HG03045 (cell line): ENCODE measurements around the gene LMX1A.

Experiments
- ATAC-seq: cut with Tn5 transposase; IDR thresholded peaks from one replicate; pipeline ENCODE4 v1.9.1; 2021; ENCODE audit warnings: mild to moderate bottlenecking, moderate library complexity; ENCODE audit not compliant: unreplicated experiment

Gene LMX1A

DNA sequence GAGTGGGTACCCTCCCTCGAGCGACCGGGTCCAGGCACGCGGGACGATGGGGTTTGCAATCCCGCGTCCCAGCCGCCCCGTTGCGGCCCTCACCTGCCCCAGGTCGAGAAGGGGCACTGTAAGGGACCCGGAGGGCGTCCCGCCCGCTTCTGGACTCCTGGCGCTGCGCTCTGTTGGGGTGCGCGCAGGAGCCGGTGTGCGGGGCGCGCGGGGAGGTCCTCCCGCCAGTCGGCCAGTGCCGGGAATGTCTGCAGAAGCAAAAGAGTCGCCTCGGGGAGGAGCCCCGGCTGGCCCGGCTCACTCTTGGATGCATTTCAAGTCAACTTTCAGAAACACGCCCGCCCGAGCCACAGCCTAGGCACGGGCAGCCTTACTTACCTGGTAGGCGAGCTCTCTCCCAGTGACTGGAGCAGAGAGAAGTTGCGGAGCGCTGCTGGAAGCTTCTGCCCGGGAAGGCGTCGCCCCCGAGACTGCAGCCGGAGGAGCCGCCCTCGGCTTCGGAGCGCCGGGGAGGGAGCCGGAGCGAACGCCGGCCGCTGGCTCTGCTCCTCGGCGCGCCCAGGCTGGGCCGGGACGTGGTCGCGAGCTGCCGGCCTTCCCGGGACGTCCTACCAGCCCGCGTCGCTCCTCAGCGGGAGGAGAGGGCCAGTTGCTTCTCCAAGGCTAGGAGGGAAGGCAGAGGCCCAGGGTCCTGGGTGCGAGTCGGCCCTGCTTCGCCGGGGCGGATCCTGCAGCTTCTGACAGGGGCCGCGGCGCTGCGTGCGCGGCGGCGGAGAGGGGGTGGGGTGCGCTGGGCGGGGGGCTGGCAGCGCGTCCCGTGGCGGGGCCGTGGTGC is at the start of gene LMX1A:
LMX1A (minus strand) TSS at position 739 of the 835 bp plus-strand sequence. CDS start 1,156 bp downstream, outside the sequence.
- ATAC-seq: no peak

DNA sequence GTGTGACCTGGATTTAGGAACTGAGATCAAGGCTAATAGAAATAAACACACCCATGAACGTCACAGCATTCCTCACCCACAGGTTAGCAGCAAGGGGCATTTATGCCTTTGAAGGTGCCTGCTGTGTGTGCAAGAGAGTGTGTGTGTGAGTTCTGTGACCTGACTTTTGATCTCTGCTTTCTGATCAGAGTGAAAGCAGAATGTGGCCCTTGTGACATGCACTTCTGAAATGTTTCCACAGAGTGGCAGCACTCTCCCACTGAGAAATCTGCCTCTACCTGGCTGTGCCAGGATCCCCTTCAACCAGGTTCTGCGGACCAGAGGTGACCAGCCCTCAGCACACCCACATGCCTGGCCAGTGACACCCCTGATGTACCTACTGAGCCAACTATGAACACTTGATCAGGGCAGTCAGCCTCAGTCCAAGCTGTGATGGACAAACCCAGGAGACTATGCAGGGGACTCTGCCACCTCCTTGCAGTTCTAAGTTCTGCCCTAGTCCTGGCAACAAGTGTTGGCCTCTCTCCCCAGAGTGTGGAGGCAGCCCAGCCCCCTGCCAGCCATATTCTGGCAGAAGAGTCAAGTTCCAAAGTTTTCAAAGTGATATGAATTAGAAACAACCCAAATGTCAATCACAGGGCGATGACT is 47.4 kb upstream of the LMX1A start:
- no peak for ATAC-seq

DNA sequence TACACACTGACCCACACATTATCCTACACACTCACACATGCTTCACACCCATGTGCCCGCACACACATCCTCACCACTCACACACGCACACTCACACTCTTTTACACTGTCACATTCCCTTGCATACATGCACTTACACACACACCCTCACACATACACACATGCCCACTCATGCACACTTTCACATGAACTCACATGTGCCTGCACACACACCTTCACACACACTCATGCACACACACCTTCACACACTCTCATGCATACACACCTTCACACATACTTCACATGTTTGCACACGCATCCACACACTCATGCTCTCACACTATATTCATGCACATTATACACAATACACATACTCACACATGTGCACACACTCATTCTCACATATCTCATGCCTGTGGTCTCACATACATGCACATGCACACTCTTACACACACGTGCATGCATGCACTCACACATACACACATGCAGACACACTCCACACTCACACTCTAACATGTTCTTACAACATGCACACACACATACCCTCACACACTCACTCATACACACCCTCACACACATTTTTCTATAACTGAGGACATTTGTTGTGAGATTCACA is 46.1 kb upstream of the LMX1A start:
- ATAC-seq: no peak

DNA sequence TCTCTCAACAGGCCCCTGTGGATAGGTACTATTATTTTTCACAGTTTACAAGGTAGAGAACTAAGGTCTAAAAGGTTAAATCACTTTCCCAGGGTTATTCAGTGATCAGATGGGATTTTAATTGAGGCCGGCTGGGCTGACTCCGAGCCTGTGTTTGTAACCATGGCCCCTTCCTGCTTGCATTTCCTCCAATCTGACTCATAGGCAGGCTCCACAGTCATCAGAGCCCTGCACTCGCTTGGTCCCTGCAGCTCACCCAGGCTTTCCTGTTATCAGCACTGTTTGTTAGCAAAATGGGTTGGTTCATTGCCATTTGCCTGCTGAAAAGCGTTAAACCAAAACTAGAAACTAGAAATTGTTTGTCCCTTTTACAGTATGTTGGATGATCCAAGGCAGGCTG is 41.4 kb upstream of the LMX1A start:
- ATAC-seq: no peak

DNA sequence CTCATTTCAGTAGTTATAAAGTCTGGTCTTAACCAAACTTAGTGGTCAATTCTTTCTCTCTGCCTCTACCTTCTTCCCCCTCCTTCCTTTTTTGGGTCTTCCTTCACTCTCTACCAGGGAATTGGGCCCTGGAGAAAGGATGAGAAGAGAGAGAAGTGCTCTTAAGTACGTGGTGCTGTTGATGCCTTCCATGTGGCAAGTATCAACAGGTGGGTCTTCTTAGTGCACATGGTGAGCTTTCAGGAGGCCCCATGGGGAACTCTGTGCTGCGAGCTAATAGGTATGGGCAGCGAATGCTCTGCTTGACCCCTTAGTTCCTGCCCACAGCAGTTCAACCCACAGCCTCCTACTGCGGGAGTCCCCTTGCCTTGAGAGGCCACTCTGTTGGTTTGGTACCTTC is 39.4 kb upstream of the LMX1A start:
- no peak for ATAC-seq

DNA sequence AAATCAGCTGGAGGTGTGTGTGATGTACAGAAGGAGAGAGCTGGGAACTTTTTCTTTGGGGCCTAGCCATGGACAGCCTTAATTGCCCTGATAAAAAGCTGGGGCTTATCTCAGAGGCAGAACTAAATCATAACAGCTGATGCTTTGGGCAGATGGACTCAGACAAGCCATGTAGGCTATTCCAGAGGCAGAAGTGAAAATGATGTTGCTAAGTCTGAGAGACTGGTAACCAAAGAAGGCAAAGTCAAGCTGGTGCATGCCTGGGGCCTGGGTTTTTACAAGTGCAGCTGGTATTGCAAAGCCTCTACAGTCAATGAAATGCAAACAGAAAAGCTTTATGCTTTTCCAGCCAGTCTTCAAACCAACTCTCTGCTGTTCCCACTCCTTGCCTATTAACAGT is 39.0 kb upstream of the LMX1A start:
- ATAC-seq: peak; percentile 29

DNA sequence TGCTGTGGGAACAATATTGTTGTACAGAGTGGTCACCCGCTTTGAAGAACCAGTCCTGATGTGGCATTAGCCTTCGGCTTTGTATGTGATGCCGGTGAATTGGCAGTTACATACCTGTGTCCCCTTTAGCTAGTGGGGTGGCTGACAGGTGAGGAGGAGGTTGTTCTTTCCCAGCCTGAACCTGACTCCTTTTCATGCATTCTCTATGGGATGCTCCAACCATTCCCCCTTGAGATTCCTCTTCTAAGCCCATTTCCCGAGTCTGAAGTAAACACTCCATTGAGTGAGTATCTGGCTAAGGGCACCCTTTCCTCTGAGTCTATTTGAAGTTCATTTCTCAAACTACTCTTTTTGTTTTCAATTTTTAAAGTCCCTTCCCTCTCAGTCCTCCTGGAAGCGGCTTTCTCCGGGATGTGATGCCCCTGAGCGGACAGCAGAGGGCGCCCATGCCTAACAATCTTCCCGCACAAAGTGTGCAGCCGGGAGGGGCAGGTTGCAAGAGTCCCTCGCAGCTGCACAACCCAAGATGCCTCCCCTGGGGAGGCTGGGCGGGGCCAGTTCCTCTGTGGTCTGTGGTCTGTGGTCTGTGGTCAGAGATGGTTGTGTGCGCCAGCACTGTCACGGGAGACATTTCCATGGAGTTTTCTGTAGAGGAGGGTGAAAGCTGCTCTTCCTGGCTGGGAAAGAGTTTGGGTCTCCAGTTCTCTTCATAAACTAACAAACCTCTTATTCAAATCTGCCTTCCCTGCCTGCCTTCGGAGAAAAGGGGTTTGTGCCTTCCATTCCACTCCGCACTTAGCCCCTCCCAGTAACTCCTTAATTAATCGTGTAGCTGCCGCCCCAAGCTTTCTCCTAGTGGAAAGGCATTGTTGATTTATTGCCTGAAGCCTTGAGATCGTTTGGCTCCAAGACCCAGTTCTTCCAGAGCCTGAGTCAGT is 36.4 kb upstream of the LMX1A start:
- peak; percentile 98 for ATAC-seq

DNA sequence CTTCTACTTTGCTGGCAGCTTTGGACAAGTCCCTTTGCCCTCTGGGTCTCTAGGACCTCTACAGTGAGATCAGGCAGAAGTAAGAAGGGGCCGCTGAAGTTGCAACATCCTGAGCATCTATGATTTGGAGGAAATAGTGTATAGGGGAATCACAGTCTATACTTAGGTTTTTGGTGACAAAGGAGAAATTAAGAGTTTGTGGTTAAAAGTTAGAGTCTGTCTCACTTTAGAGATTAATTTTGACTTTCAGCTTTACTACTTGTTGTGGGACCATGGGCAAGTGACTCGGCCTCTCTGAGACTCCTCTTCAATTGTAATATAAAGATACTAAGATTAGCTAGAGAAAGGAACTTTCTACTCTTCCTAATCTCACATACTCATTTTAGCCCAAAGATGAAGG is 33.1 kb upstream of the LMX1A start:
- ATAC-seq: no peak

DNA sequence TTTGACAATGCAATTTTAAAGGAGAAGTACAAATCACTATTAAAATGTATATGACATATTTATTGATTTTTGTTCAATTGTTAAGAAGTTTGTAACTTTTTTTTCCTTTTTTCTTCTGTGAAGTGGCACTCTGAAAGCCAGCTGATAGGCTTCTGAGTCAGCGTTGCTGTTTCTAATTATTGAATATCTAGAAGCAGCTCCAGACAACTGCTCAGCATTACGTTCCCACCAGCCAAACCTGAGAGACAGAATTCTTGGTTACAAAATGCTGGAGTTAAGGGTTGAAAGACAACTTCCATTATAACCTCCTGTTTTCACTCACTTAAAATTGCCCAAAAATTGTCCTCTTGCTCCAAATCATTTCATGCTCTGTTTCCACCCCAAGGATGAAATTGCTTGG is 31.4 kb upstream of the LMX1A start:
- ATAC-seq: no peak

DNA sequence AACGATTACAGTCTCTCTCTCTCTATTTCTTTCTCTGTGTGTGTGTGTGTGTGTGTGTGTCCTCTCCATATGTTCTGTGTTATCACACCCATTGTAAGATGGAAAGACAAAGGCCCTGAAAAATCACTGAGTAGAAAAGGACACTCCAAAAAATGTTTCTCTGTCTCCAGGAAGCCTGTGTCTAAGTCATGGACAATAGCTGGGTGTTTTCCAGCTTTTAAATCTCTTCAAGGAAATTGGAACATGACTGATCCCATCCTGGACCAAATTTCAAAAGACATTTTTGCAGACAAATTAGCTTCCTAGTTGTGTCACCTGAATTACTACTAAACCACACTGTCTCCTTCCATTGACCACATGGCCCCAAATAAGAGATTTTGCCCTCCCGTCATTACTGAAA is 31.0 kb upstream of the LMX1A start:
- ATAC-seq: no peak

DNA sequence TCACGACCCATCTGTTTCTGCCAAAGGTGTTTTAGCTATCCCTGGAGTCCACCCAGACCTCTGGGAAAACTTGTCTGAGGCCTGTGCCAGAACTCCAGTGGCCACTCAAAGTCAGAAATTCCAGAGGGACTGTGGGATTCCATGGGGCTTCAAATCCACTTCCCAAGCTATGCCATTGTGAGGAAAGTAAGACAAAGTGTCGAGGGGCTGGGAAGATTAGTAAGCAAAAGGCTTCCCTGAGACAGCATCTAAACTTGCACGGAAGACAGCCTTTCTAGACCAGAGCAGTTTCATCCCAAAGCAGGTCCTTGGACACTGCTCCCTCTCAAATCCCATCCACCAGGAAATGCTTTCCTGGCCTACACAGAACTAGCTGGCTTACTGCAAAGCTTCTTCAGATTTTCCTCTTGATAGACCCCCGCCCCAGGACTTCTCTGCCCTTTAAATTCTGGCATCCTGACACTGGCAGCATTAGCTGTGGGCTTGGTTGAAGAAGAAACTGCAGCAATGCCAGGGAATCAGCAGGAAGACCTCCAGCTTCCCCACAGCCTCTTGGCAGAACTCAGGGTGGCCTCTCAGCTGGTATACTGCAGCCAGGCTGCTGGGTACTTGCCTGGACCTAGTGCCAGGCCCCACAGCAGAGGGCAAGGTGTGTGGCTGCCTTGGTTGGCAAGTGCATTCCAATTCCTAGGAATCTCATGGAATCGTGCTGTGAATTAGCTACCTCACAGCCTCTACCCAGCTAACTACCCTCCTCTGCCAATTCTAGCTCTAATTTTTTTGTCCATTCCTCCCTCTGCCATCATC is 27.3 kb upstream of the LMX1A start:
- ATAC-seq: no peak

DNA sequence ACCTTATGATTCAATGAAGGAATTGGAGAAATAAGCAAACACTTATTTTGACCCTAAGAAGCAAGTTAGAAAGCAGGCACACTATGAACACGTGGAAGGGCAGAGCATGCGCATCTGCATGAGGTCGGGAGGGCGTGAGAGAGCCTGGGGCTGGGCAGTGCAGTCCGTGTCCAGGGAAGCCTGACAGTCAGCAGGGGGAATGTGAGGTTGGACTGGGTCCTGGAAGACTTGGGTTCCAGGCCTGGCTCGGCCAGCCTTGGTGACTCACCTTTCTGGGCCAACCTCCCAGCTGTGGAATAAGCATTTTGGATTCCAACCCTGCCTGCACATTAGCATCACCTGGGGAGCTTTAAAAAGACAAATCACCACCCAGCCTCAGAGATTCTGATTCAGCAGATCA is 26.6 kb upstream of the LMX1A start:
- ATAC-seq: no peak

DNA sequence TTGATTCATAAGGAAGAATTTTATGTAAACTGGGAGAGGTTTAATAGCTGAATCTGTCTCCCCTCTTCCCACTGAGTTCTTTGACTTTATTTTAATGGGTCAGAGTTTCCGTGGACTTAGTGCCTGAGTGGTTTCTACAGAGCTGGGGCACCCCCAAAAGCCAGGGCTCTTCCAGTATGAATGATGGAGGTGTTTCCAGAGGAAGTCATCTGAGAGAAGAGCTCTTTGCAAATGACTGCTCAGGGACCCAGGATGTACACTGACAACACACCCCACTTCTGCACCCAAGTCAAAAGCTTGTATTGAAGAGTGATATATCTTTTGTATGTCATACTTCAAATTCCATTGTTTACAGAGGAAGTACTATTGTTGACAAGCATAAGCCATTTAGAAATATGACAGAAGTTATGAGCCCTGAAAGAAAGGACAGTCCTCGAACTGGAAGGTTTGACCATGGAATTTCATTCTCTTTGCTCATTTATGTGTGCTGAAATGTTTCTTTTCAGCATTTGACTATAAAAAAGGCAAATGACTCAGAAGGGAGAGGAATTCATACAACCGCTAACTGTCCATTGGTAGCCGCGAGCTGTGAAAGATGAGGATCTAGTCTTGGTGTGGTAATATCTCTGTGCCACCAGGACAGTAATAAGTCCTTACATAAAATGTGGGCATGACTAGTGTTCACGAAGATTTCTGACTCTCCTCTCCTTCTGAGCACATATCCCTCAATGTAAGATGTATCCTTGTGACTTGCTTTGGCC is 25.4 kb upstream of the LMX1A start:
- no peak for ATAC-seq

DNA sequence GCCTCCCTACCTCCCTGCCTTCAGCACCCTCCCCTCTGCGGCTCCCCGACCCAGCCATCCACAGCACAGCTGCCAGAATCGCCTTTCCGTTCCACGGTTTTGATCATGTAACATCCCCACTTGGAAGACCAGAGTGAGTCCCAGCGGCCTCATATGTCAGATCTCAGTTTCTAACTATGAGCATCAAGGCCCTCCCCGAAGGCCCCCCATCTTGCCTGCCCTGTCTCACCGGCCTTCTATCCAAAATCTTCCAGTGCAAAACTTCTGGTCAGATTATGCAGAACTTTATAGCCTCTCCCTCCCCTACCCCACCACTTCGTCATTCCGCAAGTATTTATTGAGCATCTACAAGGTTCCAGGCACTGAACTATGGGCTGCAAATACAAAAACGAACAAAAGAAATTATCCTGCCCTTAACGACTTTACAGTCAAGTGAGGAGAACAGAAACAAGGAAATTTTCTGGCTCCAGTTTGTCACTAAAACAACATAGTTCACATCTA is 20.3 kb upstream of the LMX1A start:
- no peak for ATAC-seq

DNA sequence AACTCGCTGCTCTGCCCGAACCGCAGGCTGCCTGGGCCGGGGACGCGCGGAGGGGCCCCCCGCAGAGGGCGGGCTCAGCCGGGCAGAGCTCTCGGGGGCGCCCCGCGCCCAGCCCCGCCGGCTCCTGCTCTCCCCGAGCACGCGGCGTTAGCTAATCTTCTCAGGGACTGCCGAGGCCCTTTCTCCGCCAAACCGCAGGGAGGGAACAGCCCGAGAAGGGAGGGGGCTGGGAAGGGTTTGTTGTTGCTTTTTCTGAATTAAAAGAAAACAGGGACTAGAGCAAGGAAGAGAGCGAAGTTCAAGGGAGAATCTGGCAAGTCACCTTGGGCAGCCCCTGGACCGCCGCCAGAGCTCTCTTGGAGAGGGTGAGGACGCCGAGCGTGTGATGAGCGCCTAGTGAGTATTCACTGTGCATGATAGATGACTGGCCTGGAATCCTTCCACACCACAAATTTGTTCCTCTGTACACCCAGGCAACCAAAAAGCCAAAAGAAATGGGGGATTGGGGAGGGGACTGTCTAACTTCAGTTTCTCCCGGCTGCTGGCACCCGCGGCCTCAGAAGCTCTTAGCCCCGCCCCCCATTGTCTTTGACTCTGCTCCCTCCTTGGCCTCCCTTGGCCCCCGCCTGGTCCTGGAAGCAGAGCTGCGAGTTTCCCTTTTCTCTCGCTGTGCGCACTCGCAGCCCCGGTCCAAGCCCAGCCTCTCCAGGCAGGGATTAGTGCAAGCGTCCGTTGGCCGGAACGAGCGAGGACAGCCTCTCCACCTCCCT is 19.7 kb upstream of the LMX1A start:
- ATAC-seq: peak; percentile 53

DNA sequence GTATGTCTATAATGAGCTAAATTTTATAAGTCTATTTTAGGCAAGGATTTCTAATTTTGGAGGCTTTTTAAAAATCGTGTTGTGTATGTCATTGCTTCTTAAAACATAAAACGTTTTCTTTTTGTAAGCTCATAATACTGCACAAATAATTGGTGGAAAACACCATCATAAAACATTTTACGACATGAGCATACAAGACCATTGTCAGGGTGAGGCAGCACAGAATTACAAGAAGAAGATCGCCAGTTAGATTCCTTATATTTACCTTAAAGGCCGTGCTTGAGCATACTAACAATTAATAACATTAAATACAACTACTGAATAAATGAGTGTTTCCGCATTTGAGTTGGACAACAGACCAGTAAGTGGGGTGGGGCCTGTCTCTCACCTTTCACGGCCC is 19.1 kb upstream of the LMX1A start:
- no peak for ATAC-seq

DNA sequence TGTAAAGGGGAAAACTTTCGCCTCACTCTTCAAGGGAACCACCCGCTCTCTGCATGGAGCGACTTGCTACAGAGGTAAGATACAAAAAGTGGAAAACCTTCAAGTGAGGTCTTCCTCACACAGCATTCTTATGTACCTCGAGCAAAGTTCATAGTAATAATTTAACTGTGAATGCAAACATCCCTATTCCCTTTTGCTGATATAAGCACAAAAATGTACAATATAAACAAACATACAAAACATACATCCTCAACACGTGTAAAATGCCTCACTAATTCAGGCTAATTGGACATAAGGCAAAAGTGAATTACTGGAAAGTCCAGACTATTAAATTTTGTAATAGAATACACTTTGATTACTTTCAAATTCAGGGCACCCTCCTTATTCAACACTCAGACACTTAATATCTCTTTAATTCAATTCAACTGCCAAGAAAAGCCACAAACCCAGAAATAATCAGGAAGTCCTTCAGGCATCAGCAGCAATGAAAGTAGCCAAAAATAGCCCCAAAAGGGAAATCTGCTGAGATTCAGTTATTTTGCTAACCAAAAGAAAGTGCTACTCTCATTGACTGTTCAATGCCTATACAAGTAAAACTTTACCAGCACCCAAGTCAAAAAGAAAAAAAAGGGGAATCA is 15.2 kb upstream of the LMX1A start:
- no peak for ATAC-seq

DNA sequence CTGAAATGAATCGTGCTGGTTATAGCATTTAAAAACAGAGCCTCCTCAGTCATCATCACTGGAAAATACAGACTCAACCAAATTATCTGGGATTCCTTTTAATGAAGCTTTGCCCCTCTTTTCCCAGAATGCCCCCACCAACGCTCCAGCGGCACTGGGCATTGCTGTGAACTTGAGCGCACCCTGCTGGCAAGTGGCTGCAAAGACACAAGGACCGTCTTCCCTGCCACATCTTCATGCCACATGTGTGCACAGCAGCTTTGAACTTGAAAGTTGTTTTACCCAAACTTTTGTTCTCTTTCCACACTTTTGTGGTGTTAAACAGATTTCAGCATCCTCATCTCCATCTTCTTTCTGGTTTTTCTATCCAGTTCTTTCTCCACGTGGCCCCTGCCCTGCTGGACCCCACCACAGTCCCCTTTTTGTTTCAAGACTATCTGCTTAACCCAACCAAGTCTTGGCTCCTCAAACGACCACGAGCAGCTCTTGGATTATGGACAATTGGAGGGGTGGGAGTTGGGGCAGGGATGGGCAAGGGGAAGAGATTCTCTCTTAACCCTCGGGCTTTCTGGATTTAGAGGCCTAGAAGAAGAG is 12.8 kb upstream of the LMX1A start:
- no peak for ATAC-seq
